Activated gamma-delta T cell (primary cell): ENCODE measurements around the gene TMEM115.
A peak's percentile ranks its signal among the peaks of the same experiment; 100 is the strongest.

Experiments
- DNase-seq: peaks from one replicate; lab custom pipeline; 2025; lab: John Stamatoyannopoulos, UW

TMEM115 gene

GRCh38 chr3:50333744-50334328 is 25.5 kb downstream of the TMEM115 start:
- DNase-seq = no peak

GRCh38 chr3:50331364-50331907 is 27.9 kb downstream of the TMEM115 start:
- DNase-seq = no peak

- no peak for DNase-seq
These were observed 29.0 kb downstream of the TMEM115 start for GRCh38 chr3:50330330-50330729.

GRCh38 chr3:50327943-50328691 is 31.2 kb downstream of the TMEM115 start, which contains the start of gene TUSC2:
TSS of gene TUSC2 (minus strand) at chr3:50328223. CDS start at chr3:50328099, 124 bp downstream.
- peak; percentile 78 for DNase-seq

GRCh38 chr3:50327129-50327528 is 32.2 kb downstream of the TMEM115 start:
- no peak for DNase-seq

GRCh38 chr3:50326182-50326541 is 33.2 kb downstream of the TMEM115 start:
- DNase-seq = no peak

GRCh38 chr3:50325497-50326181 is 33.7 kb downstream of the TMEM115 start:
- no peak for DNase-seq

- DNase-seq = no peak
These were observed 34.2 kb downstream of the TMEM115 start for GRCh38 chr3:50325113-50325480.

GRCh38 chr3:50324351-50325112 is 34.8 kb downstream of the TMEM115 start:
- no peak for DNase-seq

- DNase-seq = no peak
These were observed 35.6 kb downstream of the TMEM115 start for GRCh38 chr3:50323614-50324199.

- no peak for DNase-seq
These were observed 36.2 kb downstream of the TMEM115 start for GRCh38 chr3:50323092-50323600.

GRCh38 chr3:50322386-50323091 is 36.8 kb downstream of the TMEM115 start, which contains the start of gene HYAL2:
TSS of gene HYAL2 (minus strand) at chr3:50322745. CDS start at chr3:50320489, 2,256 bp downstream.
- DNase-seq = no peak

GRCh38 chr3:50322115-50322385 is 37.3 kb downstream of the TMEM115 start:
- no peak for DNase-seq

- peak; percentile 61 for DNase-seq
These were observed 37.8 kb downstream of the TMEM115 start for GRCh38 chr3:50321336-50322114.

- peak; percentile 61 for DNase-seq
These were observed 38.4 kb downstream of the TMEM115 start for GRCh38 chr3:50320853-50321335.

GRCh38 chr3:50319894-50320625 is 39.3 kb downstream of the TMEM115 start:
- no peak for DNase-seq

- no peak for DNase-seq
These were observed 40.0 kb downstream of the TMEM115 start for GRCh38 chr3:50319181-50319893.

- no peak for DNase-seq
These were observed 40.7 kb downstream of the TMEM115 start for GRCh38 chr3:50318615-50319014.

- no peak for DNase-seq
These were observed 41.2 kb downstream of the TMEM115 start for GRCh38 chr3:50318163-50318562.
